OCI-LY7 (cell line): ENCODE measurements around the gene HLA-DQB1.
"Not testable (repeated sequence)": the region's sequence is repeated elsewhere in the genome, so short reads cannot be mapped to it uniquely, and the experiment has no call there.

Source experiments
- EZH2phosphoT487 ChIP-seq: fragments of 200-600 bp; sonication (generic); IDR thresholded peaks from 2 replicates; pipeline ENCODE4 v1.6.1; 2018; ENCODE audit warnings: low read depth, borderline replicate concordance, mild to moderate bottlenecking, mixed run types, antibody characterized with exemption, low read length, moderate library complexity, mixed read lengths
- TF ChIP-seq, protein P1 (sequence below): fragments of 200-600 bp; sonication (generic); conservative IDR thresholded peaks from 2 replicates; pipeline ENCODE4 v1.5.1; 2014; ENCODE audit warnings: mild to moderate bottlenecking, antibody characterized with exemption, low read length, moderate library complexity, mixed read lengths

DNA sequence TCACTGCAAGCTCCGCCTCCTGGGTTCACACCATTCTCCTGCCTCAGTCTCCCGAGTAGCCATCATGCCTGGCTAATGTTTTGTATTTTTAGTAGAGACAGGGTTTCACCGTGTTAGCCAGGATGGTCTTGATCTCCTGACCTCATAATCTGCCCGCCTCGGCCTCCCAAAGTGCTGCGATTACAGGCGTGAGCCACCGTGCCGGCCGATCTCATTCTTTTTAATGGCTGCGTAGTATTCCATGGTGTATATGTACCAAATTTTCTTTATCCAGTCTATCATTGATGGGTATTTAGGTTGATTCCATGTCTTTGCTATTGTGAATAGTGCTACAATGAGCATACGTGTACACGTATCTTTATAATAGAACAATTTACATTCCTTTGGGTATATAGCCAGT lies 36.7 kb downstream of the HLA-DQB1 start:
- TF ChIP-seq, protein P1, sequence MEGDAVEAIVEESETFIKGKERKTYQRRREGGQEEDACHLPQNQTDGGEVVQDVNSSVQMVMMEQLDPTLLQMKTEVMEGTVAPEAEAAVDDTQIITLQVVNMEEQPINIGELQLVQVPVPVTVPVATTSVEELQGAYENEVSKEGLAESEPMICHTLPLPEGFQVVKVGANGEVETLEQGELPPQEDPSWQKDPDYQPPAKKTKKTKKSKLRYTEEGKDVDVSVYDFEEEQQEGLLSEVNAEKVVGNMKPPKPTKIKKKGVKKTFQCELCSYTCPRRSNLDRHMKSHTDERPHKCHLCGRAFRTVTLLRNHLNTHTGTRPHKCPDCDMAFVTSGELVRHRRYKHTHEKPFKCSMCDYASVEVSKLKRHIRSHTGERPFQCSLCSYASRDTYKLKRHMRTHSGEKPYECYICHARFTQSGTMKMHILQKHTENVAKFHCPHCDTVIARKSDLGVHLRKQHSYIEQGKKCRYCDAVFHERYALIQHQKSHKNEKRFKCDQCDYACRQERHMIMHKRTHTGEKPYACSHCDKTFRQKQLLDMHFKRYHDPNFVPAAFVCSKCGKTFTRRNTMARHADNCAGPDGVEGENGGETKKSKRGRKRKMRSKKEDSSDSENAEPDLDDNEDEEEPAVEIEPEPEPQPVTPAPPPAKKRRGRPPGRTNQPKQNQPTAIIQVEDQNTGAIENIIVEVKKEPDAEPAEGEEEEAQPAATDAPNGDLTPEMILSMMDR: not testable (repeated sequence)
- TF ChIP-seq EZH2phosphoT487: not testable (repeated sequence)
